ENCODE results near the gene STIM2. TPM values are rescaled to one million over a fixed set of nuclear protein-coding genes. Genes with fewer than 3 reads are reported as not detected.

Gene STIM2
- total and polyA plus RNA-seq, 2 of the 4 experiments (the other 2 are of a cell fraction): 16.1 to 27.6 TPM

GRCh38 chr4:26871611-26872010, 11.0 kb downstream of the STIM2 start:
- no CpG with 5 or more reads among the region's 3 CpGs for WGBS, 2 experiments (ENCODE audit: extremely low coverage in 2 of 2, insufficient read length in 1 of 2)
- Histone ChIP-seq H3K18ac (ENCODE audit: low read depth, low read length) (no peak overlapping the region), H2AK5ac (ENCODE audit: low read depth, low read length) (no peak overlapping the region), H3K79me1 (ENCODE audit: low read depth in 1 of 2, low read length in 2 of 2) (peaks cover 16 to 25% of the 10 kb centered on the region in 2 experiments), H3K36me3 (ENCODE audit: control insufficient read depth, insufficient read depth, low read length) (no peaks in the 10 kb centered on the region), H2BK120ac (ENCODE audit: low read depth, low read length) (no peak overlapping the region), H3K27ac (ENCODE audit: insufficient read depth, low read length) (no peak overlapping the region), H3K9me1 (ENCODE audit: insufficient read depth, low read length) (no peaks in the 10 kb centered on the region), H3K9ac (ENCODE audit: low read depth, low read length) (no peak overlapping the region), H3K4me3 (ENCODE audit: insufficient read depth, low read depth, low read length) (no peak overlapping the region), H2AFZ (replicated peaks; ENCODE audit: low read length, poor library complexity) (no peak overlapping the region), H3K4me1 (ENCODE audit: control insufficient read depth, insufficient read depth, low read length) (no peaks in the 10 kb centered on the region; the same call in 1 of the 2 replicates), H3K4ac (ENCODE audit: low read depth, low read length) (no peak overlapping the region), H2BK15ac (ENCODE audit: low read depth, low read length) (no peak overlapping the region; the same call in 2 of the 3 replicates), H3K4me2 (ENCODE audit: low read depth, low read length) (no peak overlapping the region), H3K27me3 (ENCODE audit: control insufficient read depth, insufficient read depth, low read length) (no peaks in the 10 kb centered on the region), H3K56ac (ENCODE audit: extremely low read depth, insufficient read depth, low read length) (no peak overlapping the region), H4K8ac (ENCODE audit: low read depth in 2 of 2, low read length in 2 of 2) (no peak overlapping the region), H2BK5ac (ENCODE audit: low read depth, low read length, poor library complexity, severe bottlenecking) (no peak overlapping the region), H3K23ac (ENCODE audit: low read depth, low read length) (no peak overlapping the region), H2BK20ac (ENCODE audit: low read depth, low read length) (no peak overlapping the region), H3K9me3 (ENCODE audit: control insufficient read depth, insufficient read depth, low read length) (no peaks in the 10 kb centered on the region), H4K5ac (ENCODE audit: low read depth, low read length) (no peak overlapping the region), H2AK9ac (replicated peaks; ENCODE audit: low read depth, low read length, poor library complexity) (no peak overlapping the region), H4K20me1 (ENCODE audit: insufficient read depth, low read length) (no peaks in the 10 kb centered on the region), H4K91ac (ENCODE audit: insufficient read depth, low read depth, low read length) (no peak overlapping the region), H3K14ac (replicated peaks; ENCODE audit: low read depth, low read length) (no peak overlapping the region; the same call in 1 of the 2 replicates)
- ChIA-PET CTCF (no interaction called here), POLR2A (ENCODE audit: unreplicated experiment) (no interaction called here)
- dilution Hi-C loops (cut with HindIII; ENCODE audit: low sequenced_read_pairs, unreplicated experiment) (no loop called here), in situ Hi-C loops (cut with MboI; ENCODE audit: low sequenced_read_pairs) (loop anchor here (5.0 to 25.0 kb wide), 2 partner anchors 136 to 534 kb away; no protein-coding TSS in a partner anchor), intact Hi-C loops (cut with micrococcal nuclease) (loop anchor here (2.0 kb wide), 1 partner anchor 25 kb away; no protein-coding TSS in a partner anchor)
- DNase-seq (peak; percentile 31), ATAC-seq (ENCODE audit: low read depth) (peak; percentile 62)
- no peak for TF ChIP-seq RAD21 (IDR thresholded peaks at IDR 0.05; ENCODE audit: low read length)
- no peak for TF ChIP-seq SMC3 (IDR thresholded peaks at IDR 0.05; ENCODE audit: low read depth, low read length)
- 0 out of 2 replicates have a peak, but pooled peaks have one; percentile 14 for TF ChIP-seq CEBPB (IDR thresholded peaks at IDR 0.05; ENCODE audit: low read depth, low read length)
- TF ChIP-seq RCOR1 (IDR thresholded peaks at IDR 0.05; ENCODE audit: insufficient replicate concordance, low read length): no peak
- no TSS peak for BruUV-seq (replicated peaks)
